ENCODE results near the gene MICA. TPM values are rescaled to one million over a fixed set of nuclear protein-coding genes. Genes with fewer than 3 reads are reported as not detected.
"Not testable (repeated sequence)": the region's sequence is repeated elsewhere in the genome, so short reads cannot be mapped to it uniquely, and the experiment has no call there.

The MICA gene
- total RNA-seq, 4 donors from 2014 or later, result 17.4 to 33.2 (median 22.1) TPM

DNA sequence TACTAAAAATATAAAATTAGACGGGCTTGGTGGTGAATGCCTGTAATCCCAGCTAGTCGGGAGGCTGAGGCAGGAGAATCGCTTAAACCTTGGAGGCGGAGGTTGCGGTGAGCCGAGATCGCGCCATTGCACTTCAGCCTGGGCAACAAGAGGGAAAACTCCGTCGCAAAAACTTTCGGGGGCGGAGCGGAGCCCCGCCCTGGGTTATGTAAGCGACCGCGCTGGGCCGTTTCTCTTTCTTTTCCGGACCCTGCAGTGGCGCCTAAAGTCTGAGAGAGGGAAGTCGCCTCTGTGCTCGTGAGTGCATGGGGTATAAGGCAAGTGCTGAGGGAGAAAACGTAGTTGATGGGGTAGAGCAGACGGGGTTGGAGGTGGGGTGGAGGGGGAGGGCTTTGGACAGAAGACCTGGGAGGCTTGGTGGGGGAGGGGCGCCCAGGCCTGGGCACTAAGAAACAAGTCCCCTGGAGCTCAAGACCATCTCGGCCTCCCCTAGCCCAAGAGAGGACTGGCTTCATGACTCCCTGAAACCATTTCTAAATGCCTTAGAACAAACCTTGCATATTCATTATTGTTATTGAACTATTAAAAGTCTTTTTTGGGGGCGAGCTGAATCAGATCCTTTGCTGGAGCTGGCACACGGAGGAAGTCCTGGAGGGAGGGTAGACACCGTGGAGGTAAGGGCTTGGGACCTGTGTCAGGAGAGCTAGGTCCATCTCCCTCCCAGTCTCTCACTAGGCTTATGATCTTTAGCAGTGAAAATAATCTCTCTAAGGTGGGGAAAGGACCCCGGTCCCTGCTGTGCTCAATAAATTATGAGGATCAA is 2.7 kb upstream of the MICA start:
- TF ChIP-seq, protein P1, sequence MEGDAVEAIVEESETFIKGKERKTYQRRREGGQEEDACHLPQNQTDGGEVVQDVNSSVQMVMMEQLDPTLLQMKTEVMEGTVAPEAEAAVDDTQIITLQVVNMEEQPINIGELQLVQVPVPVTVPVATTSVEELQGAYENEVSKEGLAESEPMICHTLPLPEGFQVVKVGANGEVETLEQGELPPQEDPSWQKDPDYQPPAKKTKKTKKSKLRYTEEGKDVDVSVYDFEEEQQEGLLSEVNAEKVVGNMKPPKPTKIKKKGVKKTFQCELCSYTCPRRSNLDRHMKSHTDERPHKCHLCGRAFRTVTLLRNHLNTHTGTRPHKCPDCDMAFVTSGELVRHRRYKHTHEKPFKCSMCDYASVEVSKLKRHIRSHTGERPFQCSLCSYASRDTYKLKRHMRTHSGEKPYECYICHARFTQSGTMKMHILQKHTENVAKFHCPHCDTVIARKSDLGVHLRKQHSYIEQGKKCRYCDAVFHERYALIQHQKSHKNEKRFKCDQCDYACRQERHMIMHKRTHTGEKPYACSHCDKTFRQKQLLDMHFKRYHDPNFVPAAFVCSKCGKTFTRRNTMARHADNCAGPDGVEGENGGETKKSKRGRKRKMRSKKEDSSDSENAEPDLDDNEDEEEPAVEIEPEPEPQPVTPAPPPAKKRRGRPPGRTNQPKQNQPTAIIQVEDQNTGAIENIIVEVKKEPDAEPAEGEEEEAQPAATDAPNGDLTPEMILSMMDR (IDR thresholded peaks at IDR 0.05), result no peak
- TF ChIP-seq POLR2A (IDR thresholded peaks at IDR 0.05) (peak; percentile 16 to 67), POLR2AphosphoS5 (IDR thresholded peaks at IDR 0.05) (peak; percentile 21), EP300 (IDR thresholded peaks at IDR 0.05) (no peak)
- Histone ChIP-seq H3K4me3 (peak overlapping the region; percentile 79 to 89), H3K36me3 (no peaks in the 10 kb centered on the region), H3K9me3 (no peaks in the 10 kb centered on the region), H3K27ac (peak overlapping the region; percentile 95 to 100 (median 98)), H3K27me3 (no peaks in the 10 kb centered on the region), H3K4me1 (peaks cover 0 to 72% (median 19%) of the 10 kb centered on the region in 3 donors)
- peak; percentile 45 for ATAC-seq
- 0 to 4% methylated on average over 2 to 22 of the region's 30 CpGs for WGBS, 2 donors (ENCODE audit: low coverage in 1 of 2)

DNA sequence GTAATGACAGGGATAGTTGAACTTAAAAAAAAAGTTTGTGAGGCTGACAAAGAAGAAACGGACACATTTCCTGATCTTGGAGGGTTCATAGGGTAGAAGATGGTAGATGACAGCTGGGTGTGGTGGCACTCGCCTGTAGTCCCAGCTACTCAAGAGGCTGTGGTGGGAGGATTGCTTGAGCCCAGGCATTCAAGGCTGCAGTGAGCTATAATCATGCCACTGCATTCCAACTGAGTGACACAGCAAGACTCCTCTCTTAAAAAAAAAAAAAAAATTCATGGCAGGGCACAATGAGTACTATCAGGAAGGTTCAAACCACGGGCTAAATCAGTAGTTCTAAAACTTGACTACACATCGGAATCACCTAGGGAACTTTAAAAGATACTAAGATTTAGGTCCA is 2.0 kb upstream of the MICA start:
- ATAC-seq, result peak; percentile 13
- 12 to 34% methylated on average over 4 of the region's 4 CpGs for WGBS, 2 donors (ENCODE audit: low coverage in 1 of 2)

DNA sequence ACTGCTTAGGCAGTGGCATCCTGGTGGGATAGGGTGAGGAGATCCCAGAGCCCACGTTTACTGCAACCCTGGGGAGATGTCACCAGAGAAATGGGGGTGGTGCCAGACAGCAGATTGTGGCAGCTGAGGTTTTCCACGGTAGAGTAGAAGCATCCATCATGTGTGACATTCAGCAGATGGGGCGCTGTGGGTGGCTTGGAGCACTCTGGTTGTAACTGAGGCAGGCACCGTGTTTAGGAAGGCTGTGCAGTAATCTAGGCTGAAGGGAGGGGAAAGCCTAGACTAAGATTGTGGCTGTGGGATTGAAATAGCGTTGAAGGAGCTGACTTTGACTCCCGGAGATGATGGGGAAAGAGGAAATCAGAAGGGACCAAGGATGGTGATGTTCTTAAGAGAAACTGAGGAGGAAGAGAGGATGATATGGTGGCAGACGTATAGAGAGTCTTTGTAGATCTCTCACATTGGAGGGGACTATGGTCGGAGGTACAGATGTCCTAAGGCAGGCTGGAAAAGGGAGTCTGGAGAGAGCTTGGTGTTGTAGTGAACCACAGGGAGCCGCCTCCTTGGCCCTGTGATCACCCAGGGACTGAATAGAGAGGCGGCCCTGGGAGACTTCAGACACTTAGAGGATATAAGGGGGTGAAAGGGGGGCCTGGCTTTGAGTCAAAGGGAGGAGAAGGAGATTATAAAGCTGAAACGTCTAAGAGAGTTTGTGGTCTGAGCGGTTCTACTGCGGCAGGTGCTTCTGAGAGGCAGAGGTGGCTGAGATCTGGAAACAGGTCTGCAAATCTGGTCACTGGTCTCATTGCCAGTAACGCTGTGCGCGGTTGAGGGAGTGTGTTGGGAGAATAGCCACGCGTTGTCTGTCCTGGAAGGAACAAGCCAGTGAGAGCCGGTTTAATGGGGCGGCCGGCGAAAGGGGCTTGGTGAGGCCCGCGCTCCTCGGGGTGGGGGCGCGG is 792 bp upstream of the MICA start:
- TF ChIP-seq POLR2A (IDR thresholded peaks at IDR 0.05) (no peak), POLR2AphosphoS5 (IDR thresholded peaks at IDR 0.05) (no peak), EP300 (IDR thresholded peaks at IDR 0.05) (no peak)
- TF ChIP-seq, protein P1 (IDR thresholded peaks at IDR 0.05), result no peak
- H3K36me3 ChIP-seq, result no peaks in the 10 kb centered on the region
- H3K27me3 ChIP-seq, result no peaks in the 10 kb centered on the region
- WGBS, 2 donors (ENCODE audit: low coverage in 1 of 2), result 4 to 7% methylated on average over 13 to 17 of the region's 27 CpGs
- peaks cover 2 to 79% (median 30%) of the 10 kb centered on the region in 3 donors for H3K4me1 ChIP-seq
- no peaks in the 10 kb centered on the region for H3K9me3 ChIP-seq
- peak overlapping the region; percentile 95 to 100 (median 98) for H3K27ac ChIP-seq
- ATAC-seq, result peak; percentile 0
- H3K4me3 ChIP-seq, result peak overlapping the region; percentile 79 to 89

More for the DNA sequence above, 2.0 kb upstream of the MICA start:
- Histone ChIP-seq H3K27ac (peak overlapping the region; percentile 95 to 100 (median 98)), H3K4me3 (peak overlapping the region; percentile 79 to 89), H3K27me3 (no peaks in the 10 kb centered on the region), H3K36me3 (no peaks in the 10 kb centered on the region), H3K4me1 (peaks cover 0 to 80% (median 24%) of the 10 kb centered on the region in 3 donors), H3K9me3 (no peaks in the 10 kb centered on the region)
- peak; percentile 89 for TF ChIP-seq POLR2AphosphoS5 (IDR thresholded peaks at IDR 0.05)
- TF ChIP-seq EP300 (IDR thresholded peaks at IDR 0.05), result no peak
- TF ChIP-seq, protein P1 (IDR thresholded peaks at IDR 0.05), result no peak
- peak; percentile 38 to 48 for TF ChIP-seq POLR2A (IDR thresholded peaks at IDR 0.05)

DNA sequence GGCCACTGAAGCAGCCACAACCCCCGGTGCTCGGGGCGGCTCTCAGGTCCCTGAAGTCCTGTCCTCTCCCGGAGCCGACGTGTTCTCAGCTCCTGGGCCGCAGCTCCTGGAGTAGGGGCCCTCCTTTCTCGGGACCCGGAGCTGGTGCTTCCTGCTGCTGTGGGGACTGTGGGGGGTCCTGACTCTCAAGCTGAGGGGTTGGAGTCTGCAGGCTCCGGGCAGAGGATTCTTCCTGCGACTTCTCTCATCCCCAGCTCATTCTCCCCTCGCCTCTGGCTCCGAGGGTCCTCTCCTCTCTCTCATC is 618 bp downstream of the MICA start:
- WGBS, 2 donors (ENCODE audit: low coverage in 1 of 2), result 14 to 20% methylated on average over 1 to 5 of the region's 13 CpGs
- H3K9me3 ChIP-seq, H3K27me3 ChIP-seq, ATAC-seq, H3K36me3 ChIP-seq: not testable (repeated sequence)
- peak overlapping the region; percentile 1 to 100 (median 97) for H3K27ac ChIP-seq
- H3K4me1 ChIP-seq, result peaks cover 4 to 79% (median 35%) of the 10 kb centered on the region in 3 donors
- H3K4me3 ChIP-seq, result peak overlapping the region; percentile 79 to 89

DNA sequence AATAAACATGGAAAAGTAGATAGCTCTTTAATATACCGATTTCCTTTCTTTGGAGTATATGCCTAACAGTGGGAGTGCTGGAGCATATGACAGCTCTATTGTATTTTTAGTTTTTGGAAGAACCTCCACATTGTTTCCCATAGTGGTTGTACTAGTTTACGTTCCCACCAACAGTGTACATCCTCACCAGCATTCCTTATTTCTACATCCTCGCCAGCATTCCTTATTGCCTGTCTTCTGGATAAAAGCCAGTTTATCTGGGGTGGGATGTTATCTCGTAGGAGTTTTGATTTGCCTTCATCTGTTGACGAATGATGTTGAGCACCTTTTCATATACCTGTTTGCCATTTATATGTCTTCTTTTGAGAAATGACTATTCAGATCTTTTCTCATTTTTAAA is 2.6 kb downstream of the MICA start:
- Histone ChIP-seq H3K36me3 (peaks cover 0 to 5% of the 10 kb centered on the region in 2 donors), H3K4me3 (no peak overlapping the region), H3K9me3 (no peaks in the 10 kb centered on the region), H3K4me1 (peaks cover 4 to 95% (median 35%) of the 10 kb centered on the region in 3 donors), H3K27ac (no peak overlapping the region), H3K27me3 (no peaks in the 10 kb centered on the region)
- 58 to 65% methylated on average over 5 of the region's 5 CpGs for WGBS, 2 donors (ENCODE audit: low coverage in 1 of 2)
- ATAC-seq, result no peak
- TF ChIP-seq, protein P1 (IDR thresholded peaks at IDR 0.05), result no peak
- TF ChIP-seq POLR2AphosphoS5 (IDR thresholded peaks at IDR 0.05), result no peak

All from gastroesophageal sphincter (tissue), 4 donors.